Endothelial cell of umbilical vein (primary cell): Measurements from ENCODE around the gene KCNG2. TPM values are rescaled to one million over a fixed set of nuclear protein-coding genes. Genes with fewer than 3 reads are reported as not detected.

Experiments
- BruUV-seq: library from RNA; stranded (reverse); fragments of 400-500 nt; replicated peaks from 2 replicates; lab custom pipeline; 2021; lab: Mats Ljungman, UMichigan
- CTCF ChIA-PET: fragments of 300-600, 350-600 bp; sonication (Branson Sonifier 250); formaldehyde crosslinking; loops from one replicate; lab custom pipeline; 2021; ENCODE audit warnings: antibody characterized with exemption, inconsistent platforms; lab: Charles Lee
- POLR2A ChIA-PET: fragments of 300-600, 350-600 bp; sonication (Branson Sonifier 250); formaldehyde crosslinking; loops from one replicate; lab custom pipeline; 2021; ENCODE audit warnings: antibody characterized with exemption, inconsistent platforms; lab: Charles Lee
- DNase-seq: peaks from one replicate; pipeline ENCODE4 v3.0.0-alpha.2; 2011; ENCODE audit warnings: low read depth, low spot score
- FAIRE-seq: peaks from 2 replicates; lab custom pipeline; 2011; peaks lifted over from hg19 to GRCh38; lab: Jason Lieb, UNC
- H2AFZ ChIP-seq: 2 replicates; pipeline ENCODE4 v1.6.0; 2012; ENCODE audit warnings: low read depth, low read length, control low read depth, inconsistent platforms
- H3K27ac ChIP-seq: 2 replicates; pipeline ENCODE4 v1.5.1; 2011; ENCODE audit warnings: low read depth, mild to moderate bottlenecking, control low read depth, low read length, moderate library complexity; ENCODE audit not compliant: insufficient read depth
- H3K27me3 ChIP-seq, 2 experiments: 2 replicates each; pipeline versions ENCODE4 v1.6.0 to v1.6.1; 2011; ENCODE audit warnings: low read length in 2 of 2, mixed read lengths in 1 of 2; ENCODE audit not compliant: control insufficient read depth in 2 of 2, insufficient read depth in 2 of 2
- H3K36me3 ChIP-seq, 2 experiments: 2 replicates in 1 of 2; 3 replicates in 1 of 2; pipeline ENCODE4 v1.5.1; 2011; ENCODE audit warnings: low read length in 2 of 2, mild to moderate bottlenecking in 1 of 2, moderate library complexity in 1 of 2; ENCODE audit not compliant: control insufficient read depth in 2 of 2, insufficient read depth in 2 of 2; ENCODE audit errors: extremely low read depth in 1 of 2
- H3K4me1 ChIP-seq: 3 replicates; pipeline ENCODE4 v1.5.1; 2011; ENCODE audit warnings: mild to moderate bottlenecking, low read length; ENCODE audit not compliant: control insufficient read depth, insufficient read depth; ENCODE audit errors: extremely low read depth
- H3K4me2 ChIP-seq: 2 replicates; pipeline ENCODE4 v1.6.1; 2011; ENCODE audit warnings: low read length, control low read depth, mixed read lengths; ENCODE audit not compliant: insufficient read depth
- H3K4me3 ChIP-seq, 3 experiments: fragments of 200-600 bp in 1 of 3; sonication (generic), shearing (Covaris generic) in 1 of 3; replicated peaks in 1 of 3; 2 replicates each; pipeline ENCODE4 v1.5.1; 2011 to 2016; ENCODE audit warnings: control low read depth in 3 of 3, low read length in 3 of 3, mild to moderate bottlenecking in 2 of 3, inconsistent platforms in 1 of 3, low read depth in 1 of 3, moderate library complexity in 1 of 3; ENCODE audit not compliant: insufficient read depth in 1 of 3
- H3K79me2 ChIP-seq: 2 replicates; pipeline ENCODE4 v1.6.0; 2012; ENCODE audit warnings: low read length, inconsistent platforms; ENCODE audit not compliant: control insufficient read depth, insufficient read depth
- H3K9ac ChIP-seq: replicated peaks from 2 replicates; pipeline ENCODE3; 2011; ENCODE audit warnings: low read length, control low read depth; ENCODE audit not compliant: insufficient read depth; ENCODE audit errors: extremely low read depth
- H3K9me1 ChIP-seq: replicated peaks from 3 replicates; pipeline ENCODE4 v1.6.0; 2011; ENCODE audit warnings: mild to moderate bottlenecking, low read length; ENCODE audit not compliant: control insufficient read depth, insufficient read depth; ENCODE audit errors: extremely low read depth
- H3K9me3 ChIP-seq: replicated peaks from 2 replicates; pipeline ENCODE4 v1.5.1; 2012; ENCODE audit warnings: low read length, inconsistent platforms; ENCODE audit not compliant: control insufficient read depth, insufficient read depth
- H4K20me1 ChIP-seq: replicated peaks from 2 replicates; pipeline ENCODE3; 2011; ENCODE audit warnings: mild to moderate bottlenecking, low read length; ENCODE audit not compliant: control insufficient read depth, insufficient read depth; ENCODE audit errors: extremely low read depth
- CTCF ChIP-seq, 2 donors: IDR thresholded peaks; 1 replicate in 1 of 2; 2 replicates in 1 of 2; pipeline ENCODE4 v1.5.1; 2011; ENCODE audit warnings: low read length in 2 of 2, mild to moderate bottlenecking in 2 of 2, moderate library complexity in 2 of 2, control low read depth in 1 of 2, inconsistent platforms in 1 of 2, low read depth in 1 of 2; ENCODE audit not compliant: insufficient read depth in 1 of 2; ENCODE audit errors: extremely low read depth in 1 of 2
- EZH2 ChIP-seq: IDR thresholded peaks from 2 replicates; pipeline ENCODE4 v1.6.1; 2012; ENCODE audit warnings: borderline replicate concordance, low read depth, mild to moderate bottlenecking, moderate library complexity, low read length, inconsistent platforms; ENCODE audit not compliant: severe bottlenecking
- FOS ChIP-seq: IDR thresholded peaks from 2 replicates; pipeline ENCODE4 v1.6.1; 2011; ENCODE audit warnings: mild to moderate bottlenecking, low read length, moderate library complexity, borderline replicate concordance; ENCODE audit not compliant: insufficient read depth
- GATA2 ChIP-seq: IDR thresholded peaks from 2 replicates; pipeline ENCODE4 v1.7.0; 2011; ENCODE audit warnings: low read depth, mild to moderate bottlenecking, moderate library complexity, mixed read lengths, low read length; ENCODE audit not compliant: insufficient read length, insufficient read depth
- JUN ChIP-seq: IDR thresholded peaks from 2 replicates; pipeline ENCODE4 v1.6.1; 2011; ENCODE audit warnings: borderline replicate concordance, low read depth; ENCODE audit not compliant: insufficient read length, insufficient read depth
- MAX ChIP-seq: IDR thresholded peaks from 2 replicates; pipeline ENCODE4 v1.6.1; 2011; ENCODE audit not compliant: insufficient read depth, insufficient read length
- MYC ChIP-seq: IDR thresholded peaks from one replicate; pipeline ENCODE4 v1.6.1; 2011; ENCODE audit warnings: mild to moderate bottlenecking, low read depth, low read length
- POLR2A ChIP-seq: IDR thresholded peaks from 2 replicates; pipeline ENCODE4 v1.6.1; 2012; ENCODE audit warnings: low read depth, mild to moderate bottlenecking, control low read depth, low read length
- POLR2AphosphoS5 ChIP-seq: IDR thresholded peaks from 2 replicates; pipeline ENCODE4 v1.6.1; 2012; ENCODE audit warnings: low read depth, mild to moderate bottlenecking, control low read depth, low read length, moderate library complexity; ENCODE audit not compliant: insufficient read depth
- dilution Hi-C: fragments of 300-500 bp; cut with MboI; formaldehyde crosslinking; loops from one replicate; pipeline ENCODE4 v1.15.0; 2019; ENCODE audit warnings: low sequenced_read_pairs; ENCODE audit not compliant: extremely low pct_ligation_motif_present
- intact Hi-C: fragments of 100-400 bp; cut with micrococcal nuclease; formaldehyde crosslinking; loops from one replicate; pipeline ENCODE4 v1.10.0; 2022
- polyA plus RNA-seq, 4 experiments: library from polyadenylated mRNA; depleted of rRNA in 3 of 4; stranded (reverse) in 3 of 4; unstranded in 1 of 4; fragments of >200 nt; gene quantifications; 2 replicates each; pipeline versions ENCODE4 v1.2.1 to v1.2.3, GENCODE V29; 2011 to 2012; ENCODE audit warnings: missing spikeins in 1 of 4
- total RNA-seq: library from RNA; stranded (reverse); gene quantifications from 2 replicates; pipeline ENCODE4 v1.2.3, GENCODE V29; 2021

The KCNG2 gene
- total and polyA plus RNA-seq, 2 donors (not counting 3 experiments of a cell fraction or from before 2014, with no cell fraction given), result not detected

DNA sequence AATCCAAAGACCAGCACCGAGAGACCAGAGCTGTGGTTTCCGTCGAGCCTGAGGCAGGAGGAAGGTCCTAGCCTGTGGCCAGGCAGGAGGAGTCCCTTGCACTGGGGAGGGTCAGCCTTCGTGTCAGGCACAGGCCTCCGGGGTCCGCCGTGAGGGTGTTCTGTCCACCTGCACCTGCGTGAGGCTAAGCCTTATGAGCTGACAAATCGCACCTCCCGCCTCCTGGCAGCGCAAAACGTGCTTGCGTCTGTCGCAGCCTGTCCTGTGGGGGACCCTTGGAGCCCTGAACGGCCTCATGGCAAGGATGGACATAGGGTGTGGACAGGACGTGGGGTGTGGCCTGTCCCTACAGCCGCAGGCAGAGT, 73.3 kb downstream of the KCNG2 start:
- dilution Hi-C loops, result no loop called here
- BruUV-seq, result no TSS peak
- ChIA-PET POLR2A (no interaction called here), CTCF (no interaction called here)
- FAIRE-seq (no peak), DNase-seq (no peak)
- Histone ChIP-seq H3K9me1 (no peaks in the 10 kb centered on the region), H4K20me1 (no peaks in the 10 kb centered on the region), H3K79me2 (no peaks in the 10 kb centered on the region), H3K4me1 (no peaks in the 10 kb centered on the region), H3K36me3 (no peaks in the 10 kb centered on the region), H3K4me3 (no peak overlapping the region), H3K9ac (no peak overlapping the region), H3K27ac (no peak overlapping the region), H3K4me2 (no peak overlapping the region), H3K9me3 (no peaks in the 10 kb centered on the region), H3K27me3 (no peaks in the 10 kb centered on the region), H2AFZ (no peak overlapping the region)
- intact Hi-C loops, result no loop called here
- TF ChIP-seq FOS (no peak), MAX (no peak), EZH2 (no peak), CTCF (IDR thresholded peaks at IDR 0.05; ENCODE audit: extremely low read depth in 1 of 2, insufficient read depth in 1 of 2, low read depth in 1 of 2, low read length in 2 of 2) (no peak), POLR2A (no peak), GATA2 (no peak), JUN (no peak), POLR2AphosphoS5 (no peak), MYC (no peak)
